Choroid plexus epithelial cell (primary cell): ENCODE results near the gene C4A.
"Not testable (repeated sequence)": the region's sequence is repeated elsewhere in the genome, so short reads cannot be mapped to it uniquely, and the experiment has no call there.

ENCODE experiments used
- DNase-seq: peaks from one replicate; pipeline ENCODE4 v3.0.0-alpha.2; 2010; ENCODE audit warnings: low read depth
- H3K4me3 ChIP-seq: 2 replicates; pipeline ENCODE4 v1.5.1; 2011; ENCODE audit warnings: low read depth, mild to moderate bottlenecking, control low read depth, low read length, moderate library complexity
- TF ChIP-seq, protein P1 (sequence below): conservative IDR thresholded peaks from 2 replicates; pipeline ENCODE4 v1.5.1; 2011; ENCODE audit warnings: low read depth, mild to moderate bottlenecking, control low read depth, inconsistent platforms, low read length, moderate library complexity

Gene C4A

DNA sequence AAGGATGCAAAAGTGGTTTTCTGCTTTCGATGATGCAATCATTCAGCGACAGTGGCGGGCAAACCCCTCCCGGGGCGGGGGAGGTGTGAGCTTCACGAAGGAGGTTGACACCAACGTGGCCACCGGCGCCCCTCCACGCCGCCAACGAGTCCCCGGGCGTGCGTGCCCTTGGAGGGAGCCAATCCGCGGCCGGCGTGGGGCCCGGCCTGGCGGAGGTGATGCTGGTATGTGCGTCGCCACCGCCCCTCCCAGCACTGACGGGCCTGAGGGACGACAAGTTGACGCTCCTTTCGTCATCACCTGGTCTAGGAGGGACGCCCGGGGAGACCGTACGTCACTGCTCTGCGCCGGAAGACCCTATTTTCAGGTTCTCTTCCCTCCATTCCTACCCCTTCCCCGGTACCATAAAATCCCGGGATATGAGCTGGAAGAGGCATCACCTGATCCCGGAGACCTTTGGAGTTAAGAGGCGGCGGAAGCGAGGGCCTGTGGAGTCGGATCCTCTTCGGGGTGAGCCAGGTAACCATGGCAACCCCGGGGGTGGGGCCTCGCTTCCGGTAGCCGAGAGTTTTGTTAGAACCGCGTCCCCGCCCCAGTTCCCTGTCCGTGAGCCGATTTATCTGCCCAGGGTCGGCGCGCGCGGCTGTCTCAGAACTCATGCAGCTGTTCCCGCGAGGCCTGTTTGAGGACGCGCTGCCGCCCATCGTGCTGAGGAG, 9.7 kb upstream of the C4A start, which contains the start of gene DXO:
Gene DXO, minus strand, starts transcription at position 146 of the 716 bp plus-strand sequence. CDS start 463 bp downstream, outside the sequence.
- DNase-seq = peak; percentile 99
- TF ChIP-seq, protein P1, sequence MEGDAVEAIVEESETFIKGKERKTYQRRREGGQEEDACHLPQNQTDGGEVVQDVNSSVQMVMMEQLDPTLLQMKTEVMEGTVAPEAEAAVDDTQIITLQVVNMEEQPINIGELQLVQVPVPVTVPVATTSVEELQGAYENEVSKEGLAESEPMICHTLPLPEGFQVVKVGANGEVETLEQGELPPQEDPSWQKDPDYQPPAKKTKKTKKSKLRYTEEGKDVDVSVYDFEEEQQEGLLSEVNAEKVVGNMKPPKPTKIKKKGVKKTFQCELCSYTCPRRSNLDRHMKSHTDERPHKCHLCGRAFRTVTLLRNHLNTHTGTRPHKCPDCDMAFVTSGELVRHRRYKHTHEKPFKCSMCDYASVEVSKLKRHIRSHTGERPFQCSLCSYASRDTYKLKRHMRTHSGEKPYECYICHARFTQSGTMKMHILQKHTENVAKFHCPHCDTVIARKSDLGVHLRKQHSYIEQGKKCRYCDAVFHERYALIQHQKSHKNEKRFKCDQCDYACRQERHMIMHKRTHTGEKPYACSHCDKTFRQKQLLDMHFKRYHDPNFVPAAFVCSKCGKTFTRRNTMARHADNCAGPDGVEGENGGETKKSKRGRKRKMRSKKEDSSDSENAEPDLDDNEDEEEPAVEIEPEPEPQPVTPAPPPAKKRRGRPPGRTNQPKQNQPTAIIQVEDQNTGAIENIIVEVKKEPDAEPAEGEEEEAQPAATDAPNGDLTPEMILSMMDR = no peak
- H3K4me3 ChIP-seq = peak within 1 kb of the TSS; percentile 73

DNA sequence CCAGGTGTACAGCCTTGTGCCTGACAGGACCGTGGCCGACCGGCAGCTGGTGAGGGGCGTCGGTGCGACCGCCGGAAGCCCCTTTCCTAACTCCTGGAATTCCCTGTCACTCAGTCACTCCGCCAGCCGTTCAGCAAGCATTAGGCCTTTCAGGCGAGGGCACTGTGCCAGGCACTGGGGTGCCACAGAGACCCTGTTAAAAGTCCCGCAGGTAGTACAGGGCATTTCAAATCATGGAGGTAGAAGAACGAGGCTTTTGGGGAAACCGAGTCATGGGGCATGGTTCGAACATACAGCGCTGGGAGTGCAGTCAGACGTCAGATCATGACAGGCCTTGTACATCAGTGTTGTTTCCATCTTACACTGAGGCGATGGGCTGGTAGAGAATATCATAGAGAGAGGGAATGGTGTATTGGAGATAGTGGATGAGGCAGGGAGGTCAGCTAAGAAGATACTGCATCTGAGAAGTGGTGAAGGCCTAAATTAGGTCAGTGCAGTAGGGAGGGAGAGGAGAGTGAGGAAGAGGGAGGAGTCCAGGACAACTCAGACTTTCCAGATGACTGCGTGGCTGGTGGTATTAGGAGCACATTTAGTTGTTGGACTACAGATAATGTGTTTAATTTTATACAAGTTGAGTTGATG, 9.0 kb upstream of the C4A start:
- TF ChIP-seq, protein P1 = no peak
- peak overlapping the region; percentile 73 for H3K4me3 ChIP-seq
- peak; percentile 68 for DNase-seq

DNA sequence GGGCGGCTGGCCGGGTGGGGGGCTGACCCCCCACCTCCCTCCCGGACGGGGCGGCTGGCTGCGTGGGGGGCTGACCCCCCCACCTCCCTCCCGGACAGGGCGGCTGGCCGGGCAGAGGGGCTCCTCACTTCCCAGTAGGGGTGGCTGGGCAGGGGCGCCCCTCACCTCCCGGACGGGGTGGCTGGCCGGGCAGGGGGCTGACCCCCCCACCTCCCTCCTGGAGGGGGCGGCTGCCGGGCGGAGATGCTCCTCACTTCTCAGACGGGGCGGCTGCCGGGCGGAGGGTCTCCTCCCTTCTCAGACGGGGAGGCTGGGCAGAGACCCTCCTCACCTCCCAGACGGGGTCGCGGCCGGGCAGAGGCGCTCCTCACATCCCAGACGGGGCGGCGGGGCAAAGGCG, 5.8 kb upstream of the C4A start:
- H3K4me3 ChIP-seq, DNase-seq: not testable (repeated sequence)

DNA sequence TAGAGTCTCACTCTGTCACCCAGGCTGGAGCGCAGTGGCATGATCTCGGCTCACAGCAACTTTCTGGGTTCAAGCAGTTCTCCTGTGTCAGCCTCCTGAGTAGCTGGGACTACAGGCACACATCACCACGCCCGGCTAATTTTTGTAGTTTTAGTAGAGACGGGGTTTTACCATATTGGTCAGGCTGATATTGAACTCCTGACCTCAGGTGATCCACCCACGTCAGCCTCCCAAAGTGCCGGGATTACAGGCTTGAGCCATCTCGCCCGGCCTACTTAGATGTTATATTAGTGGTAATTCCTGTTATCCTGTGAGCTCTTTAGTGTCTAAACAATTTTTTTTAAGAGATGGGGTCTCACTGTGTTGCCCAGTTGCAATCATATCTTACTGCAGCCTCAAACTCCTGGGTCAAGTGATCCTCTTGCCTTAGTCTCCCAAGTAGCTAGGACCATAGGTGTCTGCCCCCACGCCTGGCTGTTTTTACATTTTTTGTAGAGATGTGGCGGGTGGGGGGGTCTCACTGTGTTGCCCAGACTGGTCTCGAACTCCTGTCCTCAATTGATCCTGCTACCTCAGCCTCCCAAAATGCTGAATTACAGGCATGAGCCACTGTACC, 3.9 kb upstream of the C4A start:
- DNase-seq = no peak
- H3K4me3 ChIP-seq = no peak overlapping the region
- TF ChIP-seq, protein P1 = no peak

DNA sequence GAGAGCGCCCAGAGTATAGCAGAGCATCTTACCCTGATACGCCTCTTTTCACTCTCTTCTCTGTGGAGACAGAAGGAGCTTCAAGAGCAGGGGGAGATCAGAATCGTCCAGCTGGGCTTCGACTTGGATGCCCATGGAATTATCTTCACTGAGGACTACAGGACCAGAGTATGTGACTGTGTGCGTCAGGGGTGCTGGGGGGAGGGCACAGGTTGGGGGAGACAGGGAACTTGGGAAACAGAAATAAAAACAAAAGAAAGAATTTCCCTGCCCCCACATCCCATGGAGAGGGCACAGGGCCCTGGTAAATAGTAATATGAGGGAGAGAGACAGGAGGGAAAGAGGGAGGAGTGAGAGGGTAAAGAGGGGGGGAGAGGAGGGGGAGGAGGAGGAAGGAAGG, 3.0 kb upstream of the C4A start:
- TF ChIP-seq, protein P1 = no peak
- H3K4me3 ChIP-seq = no peak overlapping the region
- no peak for DNase-seq

DNA sequence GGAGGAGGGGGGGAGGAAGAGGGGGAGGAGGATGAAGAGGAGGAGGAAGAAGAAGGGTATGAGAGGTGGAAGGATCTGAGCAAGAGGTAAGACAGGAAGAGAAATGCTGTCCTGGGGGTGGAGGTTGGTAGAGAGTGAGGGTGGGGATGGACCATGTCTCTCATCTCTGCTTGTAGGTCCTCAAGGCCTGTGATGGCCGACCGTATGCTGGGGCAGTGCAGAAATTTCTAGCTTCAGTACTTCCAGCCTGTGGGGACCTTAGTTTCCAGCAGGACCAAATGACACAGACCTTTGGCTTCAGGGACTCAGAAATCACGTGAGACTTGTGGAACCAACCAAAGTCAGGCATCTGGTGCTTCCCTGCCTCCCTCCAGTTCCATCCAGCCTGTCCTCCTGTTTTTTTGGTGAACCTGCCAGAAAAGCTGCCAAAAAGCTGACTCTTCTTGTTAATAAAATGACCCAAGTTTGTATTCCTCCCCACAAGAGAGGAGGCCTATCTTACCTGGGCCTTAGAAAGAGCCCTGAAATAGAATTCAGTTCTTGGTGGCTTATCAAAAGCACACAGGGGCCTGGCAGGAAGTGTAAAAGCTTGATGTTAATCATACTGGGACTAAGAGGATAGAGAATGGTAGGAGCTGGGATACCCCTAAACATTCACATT, 2.5 kb upstream of the C4A start:
- TF ChIP-seq, protein P1 = no peak
- DNase-seq = no peak
- H3K4me3 ChIP-seq = no peak overlapping the region

DNA sequence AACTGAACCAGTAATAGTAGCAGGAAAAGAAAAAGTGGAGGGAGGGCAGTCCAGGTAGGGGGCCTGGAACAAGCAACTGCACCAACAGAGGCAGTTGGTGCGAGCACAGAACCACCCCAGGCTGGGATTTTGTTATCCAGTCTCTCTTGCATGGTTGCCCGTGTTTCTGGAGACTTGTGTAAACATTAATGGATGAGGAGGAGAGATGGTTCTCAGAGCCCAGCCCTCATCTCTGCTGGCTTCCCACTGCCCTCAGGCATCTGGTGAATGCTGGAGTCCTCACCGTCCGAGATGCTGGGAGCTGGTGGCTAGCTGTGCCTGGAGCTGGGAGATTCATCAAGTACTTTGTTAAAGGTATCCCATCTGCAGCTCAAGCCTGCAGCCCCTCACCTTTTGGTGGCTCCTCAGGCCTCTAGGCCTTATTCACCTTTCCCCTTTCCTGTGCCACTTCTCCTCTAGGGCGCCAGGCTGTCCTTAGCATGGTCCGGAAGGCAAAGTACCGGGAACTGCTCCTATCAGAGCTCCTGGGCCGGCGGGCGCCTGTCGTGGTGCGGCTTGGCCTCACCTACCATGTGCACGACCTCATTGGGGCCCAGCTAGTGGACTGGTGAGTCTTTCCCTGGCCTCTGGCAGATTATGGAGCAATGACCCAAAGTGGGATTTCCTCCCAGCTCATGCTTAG, 1.5 kb upstream of the C4A start:
- DNase-seq, H3K4me3 ChIP-seq: not testable (repeated sequence)

DNA sequence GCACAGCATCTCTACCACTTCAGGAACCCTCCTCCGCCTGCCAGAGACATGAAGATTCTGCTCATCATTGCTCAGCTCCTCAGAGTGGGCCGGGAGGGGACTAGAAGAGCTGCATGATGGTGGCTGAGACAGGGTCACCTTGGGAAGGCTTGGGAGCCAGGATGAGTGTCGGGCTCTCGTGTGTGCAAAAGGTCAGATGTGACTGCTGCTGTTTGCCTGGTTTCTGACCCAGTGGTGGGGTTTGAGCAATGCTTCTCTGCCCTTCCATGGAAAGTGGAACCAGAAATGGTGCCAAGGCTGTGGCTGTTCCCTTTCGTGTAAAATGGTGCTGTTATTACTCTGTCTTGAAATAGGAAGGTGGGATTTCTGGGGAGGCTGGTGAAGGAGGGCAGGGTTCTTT, 859 bp upstream of the C4A start:
- not testable (repeated sequence) for H3K4me3 ChIP-seq, DNase-seq

DNA sequence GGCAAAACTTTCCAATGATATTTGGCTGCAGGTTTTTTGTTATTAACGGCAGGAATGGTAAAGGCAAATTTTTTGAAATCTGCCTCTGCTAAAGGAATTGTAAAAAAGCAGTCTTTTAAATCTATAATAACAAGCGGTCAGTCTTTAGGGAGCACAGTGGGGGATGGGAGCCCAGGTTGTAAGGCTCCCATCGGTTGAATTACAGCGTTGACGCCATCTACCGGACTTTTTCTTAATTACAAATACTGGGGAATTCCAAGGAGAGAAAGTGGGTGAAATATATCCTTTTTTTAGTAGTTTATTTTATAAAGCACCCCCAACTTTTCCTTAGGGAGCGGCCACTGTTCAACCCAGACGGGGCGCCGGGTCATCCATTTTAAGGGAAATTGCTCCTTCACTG, 7.5 kb downstream of the C4A start:
- H3K4me3 ChIP-seq, DNase-seq: not testable (repeated sequence)

DNA sequence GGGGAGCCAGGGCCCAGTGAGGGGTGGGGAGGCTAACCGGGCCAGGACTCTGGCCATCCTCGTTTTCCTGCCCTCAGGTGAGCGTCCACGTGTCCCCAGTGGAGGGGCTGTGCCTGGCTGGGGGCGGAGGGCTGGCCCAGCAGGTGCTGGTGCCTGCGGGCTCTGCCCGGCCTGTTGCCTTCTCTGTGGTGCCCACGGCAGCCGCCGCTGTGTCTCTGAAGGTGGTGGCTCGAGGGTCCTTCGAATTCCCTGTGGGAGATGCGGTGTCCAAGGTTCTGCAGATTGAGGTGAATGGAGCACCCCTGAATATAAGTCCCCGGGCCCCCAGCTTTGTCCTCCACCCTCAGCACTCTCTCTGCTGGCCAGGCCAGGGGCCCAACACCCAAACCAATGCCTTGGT, 12.6 kb downstream of the C4A start:
- H3K4me3 ChIP-seq, DNase-seq: not testable (repeated sequence)

DNA sequence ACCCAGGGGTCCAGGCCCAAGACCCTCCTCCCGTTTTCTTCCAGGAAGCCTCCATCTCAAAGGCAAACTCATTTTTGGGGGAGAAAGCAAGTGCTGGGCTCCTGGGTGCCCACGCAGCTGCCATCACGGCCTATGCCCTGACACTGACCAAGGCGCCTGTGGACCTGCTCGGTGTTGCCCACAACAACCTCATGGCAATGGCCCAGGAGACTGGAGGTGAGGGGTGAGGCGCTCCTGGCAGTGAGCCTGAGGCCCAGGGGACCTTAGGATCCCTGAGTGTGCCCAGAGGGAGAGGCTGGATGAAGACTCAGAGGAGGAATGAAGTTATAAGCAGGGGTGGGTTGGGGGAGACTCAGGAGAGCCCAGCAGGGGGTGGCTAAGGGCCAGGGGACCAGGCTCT, 14.5 kb downstream of the C4A start:
- DNase-seq, H3K4me3 ChIP-seq: not testable (repeated sequence)
